ENCODE measurements around the gene DAW1. TPM values are rescaled to one million over a fixed set of nuclear protein-coding genes. Genes with fewer than 3 reads are reported as not detected.

DAW1 gene
- total RNA-seq, 1 experiment from 2014 or later, result 2.8 TPM

DNA sequence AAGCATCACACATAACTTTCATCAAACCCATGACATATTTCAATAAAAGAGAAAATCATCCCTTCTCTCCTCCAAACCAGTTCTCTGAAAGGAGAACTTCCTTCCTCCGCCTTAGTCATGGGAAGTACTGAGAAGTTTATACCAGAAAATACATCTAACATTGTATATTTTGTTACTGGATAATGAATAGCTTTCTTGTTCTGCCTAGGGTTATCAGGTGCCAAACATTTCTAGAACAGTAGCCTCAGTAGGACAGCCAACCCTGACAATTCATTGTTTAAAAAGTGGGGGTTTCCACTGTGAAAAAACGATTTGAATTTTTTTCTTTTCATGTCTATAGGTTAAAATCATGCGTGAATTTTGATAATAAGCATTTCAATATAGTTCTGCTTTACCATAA, 16.0 kb upstream of the DAW1 start:
- Histone ChIP-seq H3K9me2 (ENCODE audit: insufficient read depth) (no peaks in the 10 kb centered on the region), H3K36me3 (ENCODE audit: low read depth) (no peaks in the 10 kb centered on the region), H3K4me1 (replicated peaks; ENCODE audit: insufficient read depth) (peaks cover 14% of the 10 kb centered on the region; the same call in 1 of the 2 replicates), H2AFZ (no peak overlapping the region), H3K4me2 (no peak overlapping the region), H3K9me3 (ENCODE audit: insufficient read depth, low read depth) (no peaks in the 10 kb centered on the region), H3F3A (ENCODE audit: insufficient read depth, low read depth) (no peaks in the 10 kb centered on the region), H3K27ac (no peak overlapping the region), H3K4me3 (no peak overlapping the region), H3K79me2 (ENCODE audit: low read depth) (no peaks in the 10 kb centered on the region), H4K20me1 (ENCODE audit: insufficient read depth) (no peaks in the 10 kb centered on the region), H3K27me3 (ENCODE audit: insufficient read depth, low read depth) (no peaks in the 10 kb centered on the region)
- CTCF ChIA-PET, result no interaction called here
- intact Hi-C loops (cut with micrococcal nuclease; ENCODE audit: unreplicated experiment), result no loop called here
- no TSS peak for BruUV-seq (replicated peaks)
- DNase-seq, result no peak
- TF ChIP-seq, protein P1, sequence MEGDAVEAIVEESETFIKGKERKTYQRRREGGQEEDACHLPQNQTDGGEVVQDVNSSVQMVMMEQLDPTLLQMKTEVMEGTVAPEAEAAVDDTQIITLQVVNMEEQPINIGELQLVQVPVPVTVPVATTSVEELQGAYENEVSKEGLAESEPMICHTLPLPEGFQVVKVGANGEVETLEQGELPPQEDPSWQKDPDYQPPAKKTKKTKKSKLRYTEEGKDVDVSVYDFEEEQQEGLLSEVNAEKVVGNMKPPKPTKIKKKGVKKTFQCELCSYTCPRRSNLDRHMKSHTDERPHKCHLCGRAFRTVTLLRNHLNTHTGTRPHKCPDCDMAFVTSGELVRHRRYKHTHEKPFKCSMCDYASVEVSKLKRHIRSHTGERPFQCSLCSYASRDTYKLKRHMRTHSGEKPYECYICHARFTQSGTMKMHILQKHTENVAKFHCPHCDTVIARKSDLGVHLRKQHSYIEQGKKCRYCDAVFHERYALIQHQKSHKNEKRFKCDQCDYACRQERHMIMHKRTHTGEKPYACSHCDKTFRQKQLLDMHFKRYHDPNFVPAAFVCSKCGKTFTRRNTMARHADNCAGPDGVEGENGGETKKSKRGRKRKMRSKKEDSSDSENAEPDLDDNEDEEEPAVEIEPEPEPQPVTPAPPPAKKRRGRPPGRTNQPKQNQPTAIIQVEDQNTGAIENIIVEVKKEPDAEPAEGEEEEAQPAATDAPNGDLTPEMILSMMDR (conservative IDR thresholded peaks at IDR 0.05), result no peak
- no peak for TF ChIP-seq EZH2 (IDR thresholded peaks at IDR 0.05; ENCODE audit: low read depth)
- POLR2A ChIA-PET (ENCODE audit: unreplicated experiment), result no interaction called here

DNA sequence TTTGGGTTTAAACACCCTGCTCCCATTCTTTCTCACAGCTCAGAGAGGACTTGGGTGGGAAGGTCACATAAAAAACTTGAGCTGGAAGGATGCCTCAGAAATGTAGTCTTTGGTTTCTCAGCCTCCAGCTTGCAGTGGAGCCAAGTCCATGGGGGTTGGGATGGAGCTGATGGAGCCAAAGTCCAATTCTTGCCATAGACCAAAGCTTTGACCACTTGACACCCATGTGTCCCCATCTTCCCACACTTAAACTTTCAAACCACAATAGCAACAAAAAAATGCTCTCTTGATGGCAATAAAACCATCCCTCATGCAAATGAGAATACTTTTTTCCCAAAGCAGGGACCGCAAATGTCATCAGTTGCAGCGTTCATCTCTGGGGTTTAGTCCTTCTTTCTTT, 14.7 kb upstream of the DAW1 start:
- Histone ChIP-seq H3F3A (ENCODE audit: insufficient read depth, low read depth) (no peaks in the 10 kb centered on the region; the same call in 1 of the 2 replicates), H3K36me3 (ENCODE audit: low read depth) (no peaks in the 10 kb centered on the region), H3K4me3 (no peak overlapping the region), H3K4me1 (replicated peaks; ENCODE audit: insufficient read depth) (peaks cover 18% of the 10 kb centered on the region; the same call in 1 of the 2 replicates), H3K27me3 (ENCODE audit: insufficient read depth, low read depth) (no peaks in the 10 kb centered on the region), H3K27ac (no peak overlapping the region), H3K9me3 (ENCODE audit: insufficient read depth, low read depth) (no peaks in the 10 kb centered on the region), H3K9me2 (ENCODE audit: insufficient read depth) (no peaks in the 10 kb centered on the region), H2AFZ (no peak overlapping the region), H3K79me2 (ENCODE audit: low read depth) (no peaks in the 10 kb centered on the region), H4K20me1 (ENCODE audit: insufficient read depth) (no peaks in the 10 kb centered on the region), H3K4me2 (no peak overlapping the region)
- POLR2A ChIA-PET (ENCODE audit: unreplicated experiment), result no interaction called here
- intact Hi-C loops (cut with micrococcal nuclease; ENCODE audit: unreplicated experiment), result no loop called here
- TF ChIP-seq, protein P1 (conservative IDR thresholded peaks at IDR 0.05), result no peak
- TF ChIP-seq EZH2 (IDR thresholded peaks at IDR 0.05; ENCODE audit: low read depth), result no peak
- no TSS peak for BruUV-seq (replicated peaks)
- DNase-seq, result no peak
- CTCF ChIA-PET, result no interaction called here

GRCh38 chr2:227860221-227860641, 11.2 kb upstream of the DAW1 start:
- POLR2A ChIA-PET (ENCODE audit: unreplicated experiment), result no interaction called here
- intact Hi-C loops (cut with micrococcal nuclease; ENCODE audit: unreplicated experiment), result no loop called here

More at GRCh38 chr2:227860221-227860641, 11.2 kb upstream of the DAW1 start:
- TF ChIP-seq, protein P1 (conservative IDR thresholded peaks at IDR 0.05), result no peak
- no peak for TF ChIP-seq EZH2 (IDR thresholded peaks at IDR 0.05; ENCODE audit: low read depth)
- no peaks in the 10 kb centered on the region for H4K20me1 ChIP-seq (ENCODE audit: insufficient read depth)
- H3K9me3 ChIP-seq (ENCODE audit: insufficient read depth, low read depth), result no peaks in the 10 kb centered on the region
- H3K4me3 ChIP-seq, result no peak overlapping the region
- H3F3A ChIP-seq (ENCODE audit: insufficient read depth, low read depth), result peaks cover 22% of the 10 kb centered on the region
- CTCF ChIA-PET, result no interaction called here
- no peaks in the 10 kb centered on the region for H3K27me3 ChIP-seq (ENCODE audit: insufficient read depth, low read depth)
- H2AFZ ChIP-seq, result no peak overlapping the region
- H3K9me2 ChIP-seq (ENCODE audit: insufficient read depth), result no peaks in the 10 kb centered on the region
- H3K4me1 ChIP-seq (replicated peaks; ENCODE audit: insufficient read depth), result peaks cover 29% of the 10 kb centered on the region
- no peak for DNase-seq
- H3K27ac ChIP-seq, result no peak overlapping the region
- H3K4me2 ChIP-seq, result no peak overlapping the region
- H3K36me3 ChIP-seq (ENCODE audit: low read depth), result no peaks in the 10 kb centered on the region
- BruUV-seq (replicated peaks), result no TSS peak
- no peaks in the 10 kb centered on the region for H3K79me2 ChIP-seq (ENCODE audit: low read depth)
